OCI-LY7 (cell line): ENCODE results near the gene IQCK.

Experiments
- EZH2phosphoT487 ChIP-seq: fragments of 200-600 bp; sonication (generic); IDR thresholded peaks from 2 replicates; pipeline ENCODE4 v1.6.1; 2018; ENCODE audit warnings: low read depth, borderline replicate concordance, mild to moderate bottlenecking, mixed run types, antibody characterized with exemption, low read length, moderate library complexity, mixed read lengths
- TF ChIP-seq, protein P1 (sequence below): fragments of 200-600 bp; sonication (generic); conservative IDR thresholded peaks from 2 replicates; pipeline ENCODE4 v1.5.1; 2014; ENCODE audit warnings: mild to moderate bottlenecking, antibody characterized with exemption, low read length, moderate library complexity, mixed read lengths

DNA sequence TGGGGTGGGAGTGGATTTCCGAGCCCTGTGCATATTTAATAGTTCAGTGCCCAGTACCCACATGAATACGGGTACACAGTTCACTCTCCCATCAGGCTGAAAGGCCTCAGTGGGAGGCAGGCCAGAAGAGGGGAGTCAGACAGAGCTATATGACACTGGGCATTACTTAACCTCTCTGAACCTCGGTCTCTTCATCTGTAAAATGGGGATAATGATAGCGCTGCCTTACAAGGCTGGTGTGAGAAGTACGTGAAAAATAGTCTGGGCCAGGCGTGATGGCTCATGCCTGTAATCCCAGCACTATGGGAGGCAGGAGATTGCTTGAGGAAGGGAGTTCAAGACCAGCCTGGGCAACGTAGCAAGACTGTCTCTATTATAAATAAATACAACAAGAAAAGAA, 163.0 kb downstream of the IQCK start:
- TF ChIP-seq, protein P1, sequence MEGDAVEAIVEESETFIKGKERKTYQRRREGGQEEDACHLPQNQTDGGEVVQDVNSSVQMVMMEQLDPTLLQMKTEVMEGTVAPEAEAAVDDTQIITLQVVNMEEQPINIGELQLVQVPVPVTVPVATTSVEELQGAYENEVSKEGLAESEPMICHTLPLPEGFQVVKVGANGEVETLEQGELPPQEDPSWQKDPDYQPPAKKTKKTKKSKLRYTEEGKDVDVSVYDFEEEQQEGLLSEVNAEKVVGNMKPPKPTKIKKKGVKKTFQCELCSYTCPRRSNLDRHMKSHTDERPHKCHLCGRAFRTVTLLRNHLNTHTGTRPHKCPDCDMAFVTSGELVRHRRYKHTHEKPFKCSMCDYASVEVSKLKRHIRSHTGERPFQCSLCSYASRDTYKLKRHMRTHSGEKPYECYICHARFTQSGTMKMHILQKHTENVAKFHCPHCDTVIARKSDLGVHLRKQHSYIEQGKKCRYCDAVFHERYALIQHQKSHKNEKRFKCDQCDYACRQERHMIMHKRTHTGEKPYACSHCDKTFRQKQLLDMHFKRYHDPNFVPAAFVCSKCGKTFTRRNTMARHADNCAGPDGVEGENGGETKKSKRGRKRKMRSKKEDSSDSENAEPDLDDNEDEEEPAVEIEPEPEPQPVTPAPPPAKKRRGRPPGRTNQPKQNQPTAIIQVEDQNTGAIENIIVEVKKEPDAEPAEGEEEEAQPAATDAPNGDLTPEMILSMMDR = no peak
- TF ChIP-seq EZH2phosphoT487 = no peak
